H1 (cell line): ENCODE results near the gene RIPPLY2. TPM values are rescaled to one million over a fixed set of nuclear protein-coding genes. Genes with fewer than 3 reads are reported as not detected.

ENCODE experiments used
- CTCF ChIA-PET: fragments of 300-600 bp; sonication (Branson Sonifier 250); formaldehyde crosslinking; loops from one replicate; lab custom pipeline; 2021; ENCODE audit not compliant: partially characterized antibody; lab: Charles Lee
- POLR2A ChIA-PET: fragments of 300-600 bp; sonication (Branson Sonifier 250); formaldehyde crosslinking; loops from one replicate; lab custom pipeline; 2021; ENCODE audit warnings: inconsistent platforms; ENCODE audit not compliant: partially characterized antibody; lab: Charles Lee
- DNase-seq, 2 experiments: peaks; one replicate each; pipeline versions ENCODE4 v3.0.0 to v3.0.0-alpha.2; 2010 to 2022; ENCODE audit warnings: low spot score in 2 of 2, low read depth in 1 of 2, mixed read lengths in 1 of 2
- FAIRE-seq: peaks from 2 replicates; lab custom pipeline; 2011; peaks lifted over from hg19 to GRCh38; lab: Jason Lieb, UNC
- H2AFZ ChIP-seq: 2 replicates; pipeline ENCODE4 v1.8.1; 2012; ENCODE audit warnings: low read length, inconsistent platforms
- H2AK5ac ChIP-seq: 2 replicates; pipeline ENCODE4 v1.6.1; 2013; ENCODE audit warnings: low read depth, low read length
- H2BK120ac ChIP-seq: replicated peaks from 2 replicates; pipeline ENCODE3; 2013; ENCODE audit warnings: low read depth, low read length, inconsistent platforms
- H2BK12ac ChIP-seq: 2 replicates; pipeline ENCODE4 v1.6.1; 2013; ENCODE audit warnings: low read depth, low read length
- H2BK15ac ChIP-seq: 2 replicates; pipeline ENCODE4 v1.6.1; 2013; ENCODE audit warnings: low read length
- H2BK20ac ChIP-seq: 2 replicates; pipeline ENCODE4 v1.6.1; 2013; ENCODE audit warnings: low read length
- H2BK5ac ChIP-seq: 2 replicates; pipeline ENCODE4 v1.6.1; 2013; ENCODE audit warnings: low read depth, low read length
- H3K14ac ChIP-seq: 2 replicates; pipeline ENCODE4 v1.6.1; 2013; ENCODE audit warnings: inconsistent platforms; ENCODE audit not compliant: insufficient read length
- H3K18ac ChIP-seq: 2 replicates; pipeline ENCODE4 v1.6.1; 2013; ENCODE audit warnings: low read length; ENCODE audit errors: extremely low read depth
- H3K23ac ChIP-seq: 2 replicates; pipeline ENCODE4 v1.6.1; 2013; ENCODE audit warnings: inconsistent platforms; ENCODE audit not compliant: insufficient read length
- H3K23me2 ChIP-seq: 2 replicates; pipeline ENCODE4 v1.6.1; 2013; ENCODE audit warnings: low read depth, low read length
- H3K27ac ChIP-seq: 2 replicates; pipeline ENCODE4 v1.6.1; 2011; ENCODE audit warnings: low read depth, low read length, inconsistent platforms
- H3K27me3 ChIP-seq, 4 experiments: replicated peaks in 1 of 4; 1 replicate in 1 of 4; 2 replicates in 3 of 4; pipeline versions ENCODE4 v1.6.1 to v1.8.1; 2011 to 2013; ENCODE audit warnings: low read length in 3 of 4, mild to moderate bottlenecking in 3 of 4, inconsistent platforms in 2 of 4, mixed read lengths in 2 of 4, moderate library complexity in 1 of 4; ENCODE audit not compliant: control insufficient read depth in 3 of 4, insufficient read depth in 3 of 4; ENCODE audit errors: extremely low read depth in 1 of 4
- H3K36me3 ChIP-seq, 4 experiments: 2 replicates each; pipeline versions ENCODE4 v1.6.1 to v1.8.1; 2011 to 2013; ENCODE audit warnings: mild to moderate bottlenecking in 4 of 4, low read length in 3 of 4, moderate library complexity in 2 of 4, control low read depth in 1 of 4, inconsistent platforms in 1 of 4; ENCODE audit not compliant: insufficient read depth in 4 of 4, control insufficient read depth in 2 of 4
- H3K4ac ChIP-seq: replicated peaks from 2 replicates; pipeline ENCODE3; 2013; ENCODE audit warnings: low read length, low read depth, mixed read lengths, inconsistent platforms; ENCODE audit not compliant: insufficient read length
- H3K4me1 ChIP-seq, 4 experiments: replicated peaks in 1 of 4; 1 replicate in 1 of 4; 2 replicates in 3 of 4; pipeline versions ENCODE4 v1.6.1 to v1.8.1; 2011 to 2013; ENCODE audit warnings: low read length in 3 of 4, inconsistent platforms in 2 of 4, mixed read lengths in 1 of 4; ENCODE audit not compliant: insufficient read depth in 4 of 4, control insufficient read depth in 3 of 4
- H3K4me2 ChIP-seq, 2 experiments: 2 replicates each; pipeline versions ENCODE4 v1.6.1 to v1.8.1; 2011 to 2013; ENCODE audit warnings: low read depth in 2 of 2, low read length in 2 of 2, control low read depth in 1 of 2, inconsistent platforms in 1 of 2, mild to moderate bottlenecking in 1 of 2; ENCODE audit not compliant: insufficient read depth in 1 of 2
- H3K4me3 ChIP-seq, 4 experiments: fragments of 200-600, 300-600 bp in 1 of 4; sonication (generic), shearing (Covaris generic), sonication (Bioruptor Twin) in 1 of 4; 2 replicates each; pipeline versions ENCODE4 v1.5.1 to v1.8.1; 2011 to 2016; ENCODE audit warnings: low read length in 4 of 4, low read depth in 3 of 4, control low read depth in 2 of 4, inconsistent platforms in 2 of 4, mild to moderate bottlenecking in 2 of 4, mixed read lengths in 1 of 4, moderate library complexity in 1 of 4; ENCODE audit not compliant: insufficient read depth in 2 of 4; ENCODE audit errors: extremely low read depth in 1 of 4
- H3K56ac ChIP-seq: replicated peaks from 2 replicates; pipeline ENCODE3; 2013; ENCODE audit warnings: low read depth, mild to moderate bottlenecking, mixed read lengths, low read length, inconsistent platforms; ENCODE audit not compliant: insufficient read length
- H3K79me1 ChIP-seq: 2 replicates; pipeline ENCODE4 v1.6.1; 2013; ENCODE audit warnings: low read depth, low read length, control low read depth
- H3K79me2 ChIP-seq, 2 experiments: 2 replicates each; pipeline versions ENCODE4 v1.6.1 to v1.8.1; 2012 to 2013; ENCODE audit warnings: low read length in 2 of 2, mild to moderate bottlenecking in 2 of 2, inconsistent platforms in 1 of 2; ENCODE audit not compliant: insufficient read depth in 2 of 2, control insufficient read depth in 1 of 2
- H3K9ac ChIP-seq, 4 experiments: replicated peaks in 1 of 4; 1 replicate in 1 of 4; 2 replicates in 3 of 4; pipeline versions ENCODE4 v1.6.1 to v1.8.1; 2011 to 2013; ENCODE audit warnings: low read depth in 3 of 4, low read length in 3 of 4, control low read depth in 2 of 4, mild to moderate bottlenecking in 2 of 4, moderate library complexity in 2 of 4, inconsistent platforms in 1 of 4; ENCODE audit errors: extremely low read depth in 1 of 4
- H3K9me3 ChIP-seq, 2 experiments: 2 replicates each; pipeline versions ENCODE4 v1.6.1 to v1.8.1; 2012 to 2013; ENCODE audit warnings: mild to moderate bottlenecking in 2 of 2, moderate library complexity in 2 of 2, control low read depth in 1 of 2, inconsistent platforms in 1 of 2, low read depth in 1 of 2, low read length in 1 of 2, mixed read lengths in 1 of 2; ENCODE audit not compliant: insufficient read depth in 2 of 2
- H4K20me1 ChIP-seq, 2 experiments: replicated peaks in 1 of 2; 2 replicates each; pipeline versions ENCODE3 to v1.8.1; 2011 to 2013; ENCODE audit warnings: inconsistent platforms in 2 of 2, low read length in 2 of 2, mild to moderate bottlenecking in 1 of 2; ENCODE audit not compliant: insufficient read depth in 2 of 2, control insufficient read depth in 1 of 2
- H4K5ac ChIP-seq: 2 replicates; pipeline ENCODE4 v1.6.1; 2013; ENCODE audit warnings: low read length, low read depth, mixed read lengths, inconsistent platforms; ENCODE audit not compliant: insufficient read length
- H4K8ac ChIP-seq: 2 replicates; pipeline ENCODE4 v1.8.0; 2013; ENCODE audit warnings: mild to moderate bottlenecking, moderate library complexity, low read length, inconsistent platforms; ENCODE audit not compliant: insufficient read depth; ENCODE audit errors: extremely low read depth
- H4K91ac ChIP-seq: replicated peaks from 2 replicates; pipeline ENCODE3; 2013; ENCODE audit warnings: low read length, mixed read lengths, inconsistent platforms; ENCODE audit not compliant: insufficient read length
- CBX5 ChIP-seq: fragments of 300-800, 300-1000 bp; sonication (generic); IDR thresholded peaks from 2 replicates; pipeline ENCODE4 v1.7.1; 2016; ENCODE audit warnings: antibody characterized with exemption, low read length, low read depth
- CREB1 ChIP-seq: IDR thresholded peaks from 2 replicates; pipeline ENCODE4 v1.6.1; 2012; ENCODE audit warnings: inconsistent platforms
- WGBS, 2 experiments: shearing (Covaris generic) in 1 of 2; methylation state at CpG; one replicate each; pipeline versions ENCODE4 v1.1.6 to v1.1.7; 2013 to 2015; ENCODE audit warnings: low lambda C conversion rate in 2 of 2, mixed read lengths in 2 of 2, inconsistent platforms in 1 of 2, low coverage in 1 of 2, missing lambda C conversion rate in 1 of 2; ENCODE audit not compliant: insufficient replicate concordance in 2 of 2, insufficient coverage in 1 of 2, insufficient read length in 1 of 2; ENCODE audit errors: extremely low coverage in 1 of 2, missing lambda C conversion rate in 1 of 2; 5-methylcytosine and 5-hydroxymethylcytosine counted together
- polyA plus RNA-seq, 7 experiments: library from polyadenylated mRNA; depleted of rRNA in 3 of 7; stranded (reverse) in 5 of 7; unstranded in 2 of 7; fragments of >200 nt in 5 of 7; fragments of 200-250 nt in 2 of 7; gene quantifications; 1 replicate in 5 of 7; 2 replicates in 1 of 7; 4 replicates in 1 of 7; pipeline versions ENCODE4 v1.2.1 to v1.2.3, GENCODE V29; 2011 to 2013; ENCODE audit warnings: missing spikeins in 2 of 7, mixed read lengths in 2 of 7
- total RNA-seq: library from RNA; stranded (reverse); fragmentation: NEBNext Ultra II Directional; extraction: Animal tissue kit (Norgen Biotek cat#: 25700); gene quantifications from 2 replicates; pipeline ENCODE4 v1.2.1, GENCODE V29; 2021

Gene RIPPLY2
- total and polyA plus RNA-seq, 2 of the 8 experiments (the other 6 are each of a cell fraction or from before 2014, with no cell fraction given) = 0.74 to 1.5 TPM

DNA sequence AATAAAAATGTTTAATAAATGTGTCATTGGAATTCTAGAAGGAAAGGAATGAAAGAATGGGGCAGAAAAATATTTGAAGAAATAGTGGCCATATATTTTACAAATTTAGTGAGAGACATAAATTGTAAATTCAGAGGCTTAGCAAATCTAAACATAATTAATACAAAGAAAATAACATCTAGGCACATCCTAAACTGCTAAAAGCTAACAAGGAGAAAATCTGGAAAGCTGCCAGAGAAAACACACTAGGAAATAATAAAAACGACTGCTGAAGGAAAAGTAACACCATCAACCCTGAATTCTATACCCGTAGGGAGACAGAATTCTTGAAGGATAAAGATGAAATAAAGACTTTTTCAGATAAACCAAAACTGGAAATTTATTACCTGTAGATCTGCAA lies 30.1 kb downstream of the RIPPLY2 start:
- no peak overlapping the region for H3K4me3 ChIP-seq
- 78% methylated on average over 2 of the region's 2 CpGs; no CpG with 5 or more reads in 1 of the 2 experiments for WGBS, 2 experiments
- no peak overlapping the region for H3K23ac ChIP-seq
- H3K27ac ChIP-seq = no peak overlapping the region
- no peak overlapping the region for H2AFZ ChIP-seq
- H3K9me3 ChIP-seq = no peaks in the 10 kb centered on the region
- H3K23me2 ChIP-seq = no peaks in the 10 kb centered on the region
- H3K27me3 ChIP-seq = no peaks in the 10 kb centered on the region
- ChIA-PET CTCF (interaction anchor here (1.0 kb wide), 1 partner anchor 153 kb away, joined by 3 read pairs; no protein-coding TSS in a partner anchor), POLR2A (no interaction called here)
- no peak overlapping the region for H3K4me2 ChIP-seq
- H3K4me1 ChIP-seq = no peaks in the 10 kb centered on the region
- H2BK12ac ChIP-seq = no peak overlapping the region
- no peak overlapping the region for H3K4ac ChIP-seq
- H4K5ac ChIP-seq = no peak overlapping the region
- no peak overlapping the region for H2BK15ac ChIP-seq
- H2BK120ac ChIP-seq = no peak overlapping the region
- DNase-seq (no peak), FAIRE-seq (no peak)
- no peak overlapping the region for H2BK5ac ChIP-seq
- H3K36me3 ChIP-seq = no peaks in the 10 kb centered on the region
- no peak overlapping the region for H3K18ac ChIP-seq
- TF ChIP-seq CREB1 (no peak), CBX5 (no peak)
- no peak overlapping the region for H4K8ac ChIP-seq
- H4K20me1 ChIP-seq = no peaks in the 10 kb centered on the region
- no peaks in the 10 kb centered on the region; the same call in 1 of the 2 replicates for H3K79me1 ChIP-seq
- H3K56ac ChIP-seq = no peak overlapping the region
- no peak overlapping the region for H2BK20ac ChIP-seq
- no peak overlapping the region for H2AK5ac ChIP-seq
- H3K9ac ChIP-seq = no peak overlapping the region
- no peak overlapping the region for H4K91ac ChIP-seq
- H3K79me2 ChIP-seq = peaks cover 0 to 9% of the 10 kb centered on the region in 2 experiments; a peak in 2 of 4 replicates
- no peak overlapping the region for H3K14ac ChIP-seq
